SW 1271 (cell line): ENCODE data around the gene ANKRD11.
A peak's percentile ranks its signal among the peaks of the same experiment; 100 is the strongest.

Experiments used
- DNase-seq, 2 experiments: peaks; one replicate each; lab custom pipeline; 2025; lab: John Stamatoyannopoulos, UW

The ANKRD11 gene

DNA sequence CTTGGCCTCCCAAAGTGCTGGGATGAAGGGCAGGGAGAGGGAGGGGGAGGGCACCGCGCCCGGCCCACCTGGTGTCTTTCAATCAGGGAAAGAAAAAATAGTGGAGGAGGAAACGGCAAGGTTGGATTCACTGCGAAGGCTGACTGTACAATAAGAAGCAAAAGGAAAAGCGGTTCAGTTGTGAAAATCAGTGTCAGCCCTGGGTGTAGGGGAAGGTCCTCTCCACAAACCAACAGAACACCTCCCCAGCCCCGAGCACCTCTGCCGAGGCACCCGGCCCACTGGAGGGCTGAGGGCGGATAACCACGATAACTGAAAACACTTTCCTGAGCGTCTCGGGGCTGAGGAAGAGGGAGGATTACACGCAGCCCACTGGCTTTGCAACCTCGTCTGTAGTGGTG lies 16.4 kb upstream of the ANKRD11 start:
- DNase-seq = no peak

DNA sequence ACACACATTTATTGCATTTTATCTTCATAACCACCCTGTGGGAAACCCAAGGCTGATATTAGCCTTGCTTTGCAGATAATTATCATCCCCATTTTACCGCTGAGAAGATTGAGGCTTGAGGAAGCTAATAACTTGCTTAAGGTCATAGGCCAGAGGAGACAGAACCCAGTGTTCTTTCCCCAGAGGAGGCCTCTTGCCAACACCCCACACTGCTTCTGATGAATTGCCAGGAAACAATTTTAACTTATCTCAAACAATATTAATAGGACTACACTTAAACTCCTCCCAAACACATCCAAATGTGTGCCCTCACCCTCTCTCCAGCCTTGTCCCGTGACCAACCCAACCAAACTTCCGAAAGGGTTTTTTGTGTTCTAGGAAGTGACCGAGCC lies 15.7 kb upstream of the ANKRD11 start:
- no peak for DNase-seq

DNA sequence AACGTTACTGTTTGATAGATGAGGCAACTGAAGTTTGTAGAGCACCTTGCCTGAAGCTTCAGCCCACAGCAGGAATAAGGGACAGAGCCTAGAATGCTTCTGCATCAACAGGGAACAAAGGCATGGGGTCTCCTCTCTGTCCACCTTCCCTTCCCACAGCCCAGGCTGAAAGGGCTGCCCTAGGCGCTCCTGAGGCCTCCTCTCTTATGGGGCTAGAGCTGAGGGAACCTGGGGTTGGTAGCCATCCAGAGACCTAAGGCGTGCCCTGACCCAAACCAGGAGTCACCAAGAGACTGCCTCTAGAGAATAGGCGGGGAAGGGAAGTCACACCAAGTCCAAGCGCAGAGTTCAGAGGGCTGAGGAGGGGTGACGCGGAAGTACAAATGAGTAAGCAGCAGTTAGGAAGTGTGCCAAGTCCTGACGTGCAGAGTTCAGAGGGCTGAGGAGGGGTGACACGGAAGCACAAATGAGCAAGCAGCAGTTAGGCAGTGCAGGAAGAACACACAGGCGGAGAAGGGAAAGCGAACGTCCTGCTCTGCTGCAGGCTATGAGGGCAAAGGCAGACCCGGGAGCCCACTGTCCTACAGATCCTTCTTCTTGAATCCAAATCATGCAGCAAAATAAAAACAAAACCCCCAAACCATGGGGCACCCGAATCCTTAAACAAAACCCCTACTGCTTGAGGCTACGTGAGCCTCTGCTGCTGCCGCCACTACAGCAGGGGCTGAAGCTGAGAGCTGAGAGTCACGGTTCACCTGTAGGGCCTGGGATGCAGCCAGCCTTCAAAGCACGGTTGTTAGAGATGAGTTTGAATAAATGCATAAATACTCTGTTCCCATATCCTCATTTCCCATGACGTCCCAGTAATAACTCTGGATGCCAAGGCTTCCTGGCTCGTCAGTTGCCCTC lies 15.1 kb upstream of the ANKRD11 start:
- no peak for DNase-seq

DNA sequence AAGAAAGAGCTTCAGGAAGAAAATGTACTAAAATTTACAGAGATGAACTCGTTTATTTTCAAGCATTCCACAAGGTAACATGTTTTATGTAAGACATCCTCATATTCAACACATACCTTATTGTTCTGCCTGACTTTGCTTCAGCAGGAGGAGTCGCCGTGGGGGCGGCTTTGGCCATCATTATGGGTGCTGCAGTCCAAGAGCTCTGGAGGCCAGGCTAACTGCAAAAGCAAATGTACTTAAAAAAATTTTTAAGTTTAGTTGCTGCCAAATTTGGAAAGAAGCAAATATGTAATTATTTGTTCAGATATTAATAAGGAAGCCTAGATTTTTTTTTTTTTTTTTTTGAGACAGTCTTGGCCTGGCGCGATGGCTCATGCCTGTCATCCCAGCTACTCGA lies 13.7 kb upstream of the ANKRD11 start:
- no peak for DNase-seq

DNA sequence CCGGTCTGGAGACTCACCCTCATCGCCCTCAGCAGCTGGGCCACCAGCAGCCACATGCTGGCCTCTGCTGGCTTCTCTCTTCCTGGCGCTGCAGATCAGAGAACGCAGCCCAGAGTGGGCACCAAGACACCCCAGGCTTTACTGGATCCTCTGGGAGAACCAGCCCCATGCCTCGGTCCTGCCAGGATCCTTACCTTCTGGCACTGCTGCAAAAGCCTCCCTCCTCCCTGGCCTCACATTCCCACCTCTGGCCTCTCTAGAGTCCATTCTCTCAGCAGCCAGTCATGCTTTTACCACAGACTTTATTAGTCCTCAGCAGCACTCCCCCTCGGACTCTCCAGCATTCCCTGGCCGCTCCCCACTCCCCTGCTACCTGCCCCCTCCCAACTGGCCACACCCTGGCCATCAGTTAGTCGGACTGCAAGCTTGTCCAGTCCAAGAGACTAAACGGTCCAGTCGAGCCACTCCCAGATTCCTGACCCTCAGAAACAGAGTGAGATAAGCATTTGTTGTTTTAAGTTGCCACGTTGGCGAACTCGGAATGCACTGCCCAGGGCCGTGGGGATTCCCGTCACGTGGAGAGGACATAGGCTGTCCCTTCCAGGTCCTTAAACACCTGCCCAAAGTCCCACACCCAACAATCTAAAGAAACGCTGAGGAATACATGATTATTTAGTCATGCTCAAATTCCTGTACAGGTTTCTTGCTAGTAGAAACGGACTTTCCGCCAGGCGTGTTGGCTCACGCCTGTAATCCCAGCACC lies 11.9 kb upstream of the ANKRD11 start:
- peak in 1 of 2 experiments; percentile 30 for DNase-seq

DNA sequence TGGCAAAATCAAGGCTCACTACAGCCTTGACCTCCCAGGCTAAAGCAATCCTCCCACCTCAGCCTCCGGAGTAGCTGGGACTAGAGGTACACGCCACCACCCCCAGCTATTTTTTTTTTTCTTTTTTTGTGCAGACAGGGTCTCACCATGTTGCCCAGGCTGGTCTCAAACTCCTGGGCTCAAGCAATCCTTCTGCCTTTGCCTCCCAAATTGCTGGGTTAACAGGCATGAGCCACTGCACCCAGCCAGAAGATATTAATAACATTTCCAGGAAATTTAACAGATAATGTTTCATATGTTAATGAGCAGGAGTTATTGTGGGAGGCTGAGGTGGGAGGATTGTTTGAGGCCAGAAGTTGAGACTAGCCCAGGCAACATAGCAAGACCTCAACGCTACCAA lies 9.4 kb upstream of the ANKRD11 start:
- no peak for DNase-seq

DNA sequence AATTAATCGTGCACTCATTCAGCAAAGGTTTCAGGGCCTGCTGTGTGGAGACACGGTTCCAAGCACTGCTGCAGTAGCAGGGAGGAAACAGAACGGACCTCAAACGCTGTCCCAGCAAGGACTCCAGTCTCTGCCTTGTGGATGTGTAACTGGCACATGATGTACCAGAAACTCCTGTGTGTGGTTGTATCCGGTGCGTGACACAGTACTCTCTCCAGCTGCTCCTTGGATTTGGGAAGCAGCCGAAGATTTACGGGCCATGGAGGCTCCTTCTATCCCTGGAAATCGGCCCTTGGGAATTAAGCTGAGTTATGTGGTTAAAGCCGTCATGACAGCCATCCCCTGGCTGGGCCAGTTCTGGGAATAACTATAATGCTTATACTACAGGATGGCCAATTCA lies 8.5 kb upstream of the ANKRD11 start:
- DNase-seq = no peak

DNA sequence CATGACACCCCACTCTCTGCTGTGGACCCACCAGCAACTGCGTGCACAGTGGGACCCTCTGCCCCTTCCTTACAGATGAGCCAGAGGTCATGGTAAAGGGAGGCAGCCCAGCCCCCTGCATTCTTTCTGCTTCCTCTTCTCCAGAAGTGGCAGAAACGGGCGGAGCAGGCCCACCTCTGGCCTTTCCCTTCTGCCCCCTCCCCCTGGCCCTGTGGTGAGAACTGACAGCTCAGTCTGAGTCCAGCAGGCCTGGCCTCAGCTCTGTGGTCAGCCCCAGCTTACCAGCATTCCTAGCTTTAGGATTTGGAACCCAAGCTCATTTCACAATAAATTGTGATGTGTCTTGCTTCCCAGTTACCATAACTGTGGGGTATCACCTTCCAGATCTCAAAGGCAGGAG lies 4.8 kb upstream of the ANKRD11 start:
- no peak for DNase-seq

DNA sequence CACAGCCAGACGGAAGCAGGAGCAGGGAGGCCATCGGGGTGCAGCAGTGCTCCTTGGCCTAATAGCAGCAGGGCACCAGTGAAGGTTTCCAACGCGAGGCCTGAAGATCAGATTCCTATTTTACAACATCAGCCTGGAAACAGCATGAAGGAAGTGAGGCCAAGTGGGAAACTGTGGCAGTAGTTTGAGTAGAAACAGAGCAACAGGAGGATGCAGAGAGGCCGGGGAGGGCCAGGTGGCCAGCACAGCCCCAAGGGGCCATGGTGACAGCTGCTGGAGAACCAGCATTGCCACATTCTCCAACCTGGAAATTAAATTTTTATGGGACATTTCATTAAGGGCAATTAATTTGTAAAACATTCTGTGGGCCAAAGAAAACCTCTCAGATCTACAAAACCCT lies 3.4 kb upstream of the ANKRD11 start:
- no peak for DNase-seq

DNA sequence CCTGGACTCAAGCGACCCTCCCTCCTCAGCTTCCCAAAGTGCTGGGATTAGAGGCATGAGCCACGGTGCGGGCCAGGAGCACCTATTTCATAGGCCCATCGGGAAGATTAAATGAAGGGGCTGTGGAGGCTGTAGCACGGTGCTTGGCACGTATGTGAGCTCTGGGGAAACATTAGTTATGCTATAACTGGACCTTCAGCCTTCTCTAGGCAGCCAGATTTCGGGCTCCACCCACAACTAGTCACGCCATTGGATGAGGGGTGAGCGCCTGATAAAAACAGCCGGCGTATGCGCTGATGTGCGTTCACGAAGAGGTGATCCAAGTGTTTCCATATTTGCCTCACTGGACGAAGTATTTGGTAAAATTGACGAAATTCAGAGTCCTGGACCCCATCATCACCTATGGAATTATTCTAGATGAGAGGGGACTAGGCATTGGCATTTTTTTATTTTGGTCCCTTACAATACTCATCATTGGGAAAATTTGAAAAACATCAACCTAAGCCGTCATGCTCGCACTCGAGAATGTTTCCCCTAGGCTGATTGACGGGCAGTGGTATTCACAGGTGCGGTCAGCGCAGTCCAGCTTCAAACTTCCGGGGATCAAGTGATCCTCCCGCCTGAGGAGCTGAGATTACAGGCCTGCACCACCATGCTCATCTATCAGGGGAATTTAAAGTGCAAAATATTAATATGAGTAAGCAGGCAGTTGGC lies 1.8 kb upstream of the ANKRD11 start:
- DNase-seq = no peak

DNA sequence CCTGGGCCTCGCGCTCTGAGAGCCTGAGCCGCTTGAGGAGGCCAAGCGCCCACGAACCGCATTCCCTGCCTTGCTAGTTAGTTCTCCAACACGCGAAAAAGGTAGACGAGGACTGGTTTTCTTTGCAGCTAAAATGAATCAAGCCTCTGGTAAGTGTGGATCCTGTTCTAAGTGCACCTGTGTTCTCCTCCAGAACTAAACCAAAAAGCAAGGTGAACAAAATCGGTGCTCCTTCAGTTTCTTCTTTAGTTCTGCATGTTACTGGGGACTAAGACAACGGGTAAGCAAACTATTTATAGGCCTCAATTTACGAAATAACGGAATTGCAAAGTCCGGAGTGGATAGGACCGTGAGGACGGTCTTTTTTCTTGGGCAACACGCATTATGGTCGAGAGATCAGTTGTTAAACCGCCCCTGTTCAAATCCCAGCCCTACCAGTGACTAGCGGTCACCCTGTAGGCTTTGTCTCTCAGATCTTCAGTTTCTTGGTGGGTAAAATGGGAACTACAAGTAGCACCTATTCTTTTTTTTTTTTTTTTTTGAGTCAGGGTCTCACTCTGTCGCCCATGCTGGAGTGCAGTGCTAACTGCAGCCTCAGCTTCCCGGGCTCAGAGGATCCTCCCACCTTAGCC lies 993 bp upstream of the ANKRD11 start:
- DNase-seq = no peak

DNA sequence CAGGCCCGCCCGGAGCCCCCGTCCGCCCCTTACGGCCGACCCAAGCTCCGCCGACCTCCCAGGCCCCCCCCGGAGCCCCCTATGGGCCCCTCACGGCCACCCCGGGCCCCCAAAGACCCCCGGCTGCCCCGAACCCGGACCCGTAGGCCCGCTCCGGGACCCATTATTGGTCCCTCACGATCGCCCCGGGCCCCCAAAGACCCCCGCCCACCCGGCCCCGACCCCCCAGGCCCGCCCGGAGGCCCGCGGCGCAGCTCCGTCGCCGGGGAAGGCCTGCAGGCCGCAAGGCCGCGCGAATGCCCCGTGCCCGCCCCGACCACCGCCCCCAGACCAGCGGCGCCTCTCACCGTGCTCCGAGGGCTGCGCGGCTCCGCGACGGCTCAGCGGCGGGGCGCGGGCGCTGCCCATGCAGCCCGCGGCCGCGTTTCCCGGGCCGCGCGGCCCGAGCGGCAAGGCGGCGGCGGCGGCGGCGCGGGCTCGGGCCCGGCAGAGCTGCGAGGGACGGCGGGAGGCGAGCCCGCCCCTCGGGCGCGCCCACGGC lies 393 bp downstream of the ANKRD11 start:
- DNase-seq = no peak

DNA sequence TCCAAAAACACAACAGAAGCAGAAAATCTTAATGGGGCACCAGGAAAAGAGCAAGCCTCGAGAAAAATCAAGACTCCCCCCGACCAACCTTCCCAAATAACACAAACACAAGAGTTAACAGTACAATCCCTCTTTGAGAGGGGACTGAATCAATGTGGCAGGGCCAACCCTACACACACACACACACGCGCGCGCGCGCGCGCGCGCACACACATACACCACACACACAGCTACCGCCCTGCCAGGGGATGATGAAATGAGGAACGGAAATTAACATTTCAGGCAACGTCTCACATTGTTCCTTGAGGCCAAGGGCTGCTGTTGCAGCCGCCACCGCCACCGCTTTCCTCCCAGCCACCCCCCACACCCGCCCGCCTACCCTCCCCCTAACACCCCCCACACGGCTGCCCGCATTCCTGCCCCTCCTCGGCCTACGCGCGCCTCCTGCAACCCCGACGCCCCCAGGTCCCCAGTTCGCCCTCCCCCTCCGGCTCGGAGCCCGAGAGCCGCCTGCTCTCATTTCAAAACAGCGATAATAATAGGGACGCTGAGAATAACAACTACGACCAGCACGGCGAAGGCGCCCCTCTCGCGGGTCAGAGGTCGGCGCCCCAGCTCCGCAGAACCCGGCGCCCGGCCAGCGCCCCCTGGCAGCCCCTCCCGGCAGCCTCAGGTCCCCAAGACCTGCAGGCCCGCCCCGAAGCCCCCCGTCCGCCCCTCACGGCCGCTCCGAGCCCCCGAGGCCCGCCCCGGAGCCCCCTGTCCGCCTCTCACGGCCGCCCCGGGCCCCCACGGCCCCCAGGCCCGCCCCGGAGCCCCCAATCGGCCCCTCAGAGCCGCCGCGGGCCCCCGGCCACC lies 1.1 kb downstream of the ANKRD11 start:
- peak in 1 of 2 experiments; percentile 73 for DNase-seq

DNA sequence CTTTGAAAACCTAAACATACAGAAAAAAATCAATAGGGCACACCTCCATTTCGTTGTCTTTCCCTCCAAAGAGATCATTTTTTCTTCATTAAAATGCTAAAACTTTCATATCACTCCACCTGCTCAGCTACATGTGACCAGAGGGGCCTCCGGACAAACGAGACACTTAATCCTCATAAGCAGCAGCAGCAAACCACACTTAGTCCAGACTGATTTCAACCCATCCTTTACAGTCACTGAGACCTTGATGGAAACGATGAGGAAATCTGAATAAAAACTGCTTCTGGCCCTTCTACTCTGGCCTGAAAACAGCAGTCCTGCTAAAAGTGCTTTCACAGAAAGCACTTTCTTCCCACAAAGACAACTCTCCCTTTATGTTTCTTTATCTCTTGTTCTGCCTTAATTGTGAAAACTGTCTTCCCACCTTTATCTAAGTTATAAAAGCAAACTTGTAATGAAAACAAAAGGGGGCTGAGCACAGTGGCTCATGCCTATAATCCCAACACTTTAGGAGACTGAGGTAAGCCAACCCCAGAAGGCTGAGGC lies 4.6 kb downstream of the ANKRD11 start:
- no peak for DNase-seq

DNA sequence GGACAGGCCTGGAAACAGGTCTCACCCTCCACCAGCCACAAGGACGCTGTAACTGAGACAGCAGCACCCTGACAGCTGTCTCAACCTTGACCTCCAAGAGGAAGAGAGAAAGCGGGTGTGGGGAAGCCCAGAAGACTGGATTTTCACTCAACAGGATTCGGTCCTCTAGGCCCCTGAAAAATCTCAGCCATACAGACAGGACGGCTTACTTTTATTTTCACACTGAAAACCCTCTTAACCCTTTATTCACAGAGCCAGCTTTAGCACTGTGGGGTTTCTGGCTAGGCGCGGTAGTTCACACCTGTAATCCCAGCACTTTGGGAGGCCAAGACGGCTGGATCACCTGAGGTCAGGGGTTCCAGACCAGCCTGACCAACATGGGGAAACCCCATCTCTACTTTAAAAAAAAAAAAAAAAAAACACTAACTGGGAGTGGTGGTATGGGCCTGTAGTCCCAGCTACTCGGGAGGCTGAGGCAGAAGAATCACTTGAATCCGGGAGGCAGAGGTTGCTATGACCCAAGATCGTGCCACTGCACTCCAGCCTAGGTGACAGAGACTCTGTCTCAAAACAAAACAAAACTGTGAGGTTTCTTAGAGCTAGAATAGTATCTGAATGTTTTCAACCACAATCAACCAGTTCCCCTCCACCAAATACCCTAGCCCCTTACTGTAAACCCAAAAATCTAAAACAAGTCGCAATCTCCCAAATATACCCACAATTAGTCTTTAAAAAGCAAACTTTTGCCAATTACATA lies 5.3 kb downstream of the ANKRD11 start:
- DNase-seq = no peak

DNA sequence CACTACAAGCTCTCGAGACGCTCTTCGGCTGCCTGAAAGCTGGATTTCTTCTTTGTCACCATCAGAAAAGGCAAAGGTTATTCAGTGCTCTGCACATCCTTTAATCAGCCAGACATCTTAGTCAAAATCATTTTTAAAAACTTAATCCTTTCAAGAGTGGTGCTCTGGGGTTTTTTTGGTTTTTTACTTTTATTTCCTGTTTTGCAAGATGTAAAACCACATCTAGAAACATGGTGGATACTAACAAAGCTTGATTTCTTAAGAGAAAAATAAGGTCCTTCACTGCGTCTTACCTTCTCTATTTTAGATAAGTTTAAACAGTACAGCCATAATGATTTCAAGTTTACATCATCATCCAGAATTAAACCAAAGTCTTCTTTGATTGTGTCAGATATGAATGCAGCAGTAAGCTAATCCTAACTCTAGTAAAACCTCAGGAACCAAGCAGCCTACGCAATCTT lies 6.3 kb downstream of the ANKRD11 start:
- no peak for DNase-seq

DNA sequence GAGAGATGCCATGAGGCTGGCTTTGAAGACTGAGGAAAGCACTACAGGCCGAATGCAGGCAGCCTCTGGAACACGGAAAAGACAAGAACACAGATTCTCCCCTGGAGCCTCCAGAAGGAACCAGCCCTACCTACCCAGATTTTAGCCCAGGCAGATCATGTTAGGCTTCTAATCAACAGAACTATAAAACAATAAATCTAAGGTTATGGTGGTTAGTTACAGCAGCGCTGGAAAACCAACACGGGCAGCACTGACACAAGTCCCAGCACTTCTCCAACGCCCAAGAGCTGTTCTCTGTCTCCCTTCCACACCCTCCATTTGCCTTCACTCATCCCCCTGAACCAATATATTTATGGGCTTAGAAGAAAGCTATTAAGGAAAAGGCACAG lies 7.5 kb downstream of the ANKRD11 start:
- no peak for DNase-seq

DNA sequence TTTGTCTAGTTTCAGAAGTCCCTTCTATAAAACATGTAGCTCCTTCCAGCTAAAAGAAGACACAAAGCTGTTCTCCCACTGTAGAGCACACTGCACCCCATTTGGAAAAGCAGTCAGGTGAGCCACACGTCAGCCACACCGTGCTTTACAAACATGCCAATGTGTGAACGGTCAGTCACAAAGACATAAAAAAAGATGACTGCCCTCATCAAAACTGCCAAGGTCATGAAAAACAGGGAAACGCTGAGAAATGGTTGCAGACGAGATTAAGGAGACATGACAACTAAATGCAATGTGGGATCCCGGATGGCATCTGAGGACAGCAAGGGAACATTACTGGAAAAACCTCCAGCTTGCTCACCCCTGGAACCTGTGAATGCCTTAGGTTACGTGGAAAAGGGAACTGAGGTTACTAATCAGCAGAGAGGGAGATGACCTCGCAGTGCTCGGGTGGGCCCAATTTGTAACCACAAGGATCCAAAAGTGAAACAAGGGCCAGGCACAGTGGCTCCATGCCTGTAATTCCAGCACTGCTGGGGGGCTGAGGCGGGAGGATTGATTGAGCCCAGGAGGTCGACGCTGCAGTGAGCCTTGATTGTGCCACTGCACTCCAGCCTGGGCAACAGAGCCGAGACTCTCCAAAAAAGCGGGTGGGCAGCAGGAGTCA lies 8.1 kb downstream of the ANKRD11 start:
- DNase-seq = no peak

DNA sequence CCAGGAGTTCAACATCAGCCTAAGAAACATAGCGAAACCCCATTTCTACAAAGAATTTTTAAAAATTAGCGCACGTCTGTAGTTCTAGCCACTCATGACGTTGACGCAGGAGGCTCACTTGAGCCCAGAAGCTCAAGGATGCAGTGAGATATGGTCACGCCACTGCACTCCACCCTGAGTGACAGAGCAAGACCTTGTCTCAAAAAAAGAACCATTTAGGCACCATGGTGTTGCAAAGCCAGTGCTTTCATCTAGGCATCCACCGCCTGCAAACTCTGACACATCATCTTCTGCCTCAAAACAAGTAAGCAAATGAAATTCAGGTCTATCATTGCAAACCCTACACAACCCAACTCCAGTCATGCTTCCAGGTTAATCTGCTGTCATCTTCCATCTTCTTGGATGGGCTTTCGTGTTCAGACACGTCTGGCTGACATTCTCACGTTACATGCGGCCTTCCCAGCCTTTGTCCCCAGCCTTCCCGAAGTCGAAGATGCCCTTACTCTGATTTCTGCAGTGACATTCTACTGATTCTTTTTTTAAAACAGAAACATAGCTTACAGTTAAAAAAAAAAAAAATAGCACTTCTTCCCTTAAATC lies 8.9 kb downstream of the ANKRD11 start:
- no peak for DNase-seq
